H1 (cell line): ENCODE results near the gene MGAT5B. TPM values are rescaled to one million over a fixed set of nuclear protein-coding genes. Genes with fewer than 3 reads are reported as not detected.

Source experiments
- CTCF ChIP-seq, 3 experiments: IDR thresholded peaks; 1 replicate in 2 of 3; 2 replicates in 1 of 3; pipeline versions ENCODE4 v1.5.1 to v1.6.1; 2011; ENCODE audit warnings: low read length in 3 of 3, mild to moderate bottlenecking in 3 of 3, inconsistent platforms in 2 of 3, low read depth in 1 of 3, moderate library complexity in 1 of 3; ENCODE audit not compliant: insufficient read depth in 1 of 3; ENCODE audit errors: control extremely low read depth in 1 of 3
- E2F6 ChIP-seq: IDR thresholded peaks from 2 replicates; pipeline ENCODE4 v1.6.1; 2012; ENCODE audit warnings: inconsistent platforms
- FOSL1 ChIP-seq: IDR thresholded peaks from 2 replicates; pipeline ENCODE4 v1.6.1; 2011; ENCODE audit warnings: mild to moderate bottlenecking, low read depth, low read length, moderate library complexity; ENCODE audit not compliant: insufficient read depth
- GABPA ChIP-seq: IDR thresholded peaks from 2 replicates; pipeline ENCODE4 v1.6.1; 2011; ENCODE audit warnings: mild to moderate bottlenecking, low read length, moderate library complexity, borderline replicate concordance; ENCODE audit not compliant: insufficient read depth
- GTF2F1 ChIP-seq: IDR thresholded peaks from 2 replicates; pipeline ENCODE4 v1.6.1; 2012; ENCODE audit warnings: low read depth, low read length, improper control_type of control experiment, borderline replicate concordance
- HDAC6 ChIP-seq: IDR thresholded peaks from one replicate; pipeline ENCODE4 v1.7.1; 2012; ENCODE audit warnings: low read depth, mild to moderate bottlenecking, inconsistent platforms, low read length, moderate library complexity
- JUN ChIP-seq: IDR thresholded peaks from 2 replicates; pipeline ENCODE4 v1.6.1; 2011; ENCODE audit warnings: low read depth, mild to moderate bottlenecking, improper control_type of control experiment, low read length
- KDM1A ChIP-seq: fragments of 200-600, 300-600 bp; sonication (generic); IDR thresholded peaks from 2 replicates; pipeline ENCODE4 v1.7.1; 2016; ENCODE audit warnings: mild to moderate bottlenecking, low read length, borderline replicate concordance
- NANOG ChIP-seq: IDR thresholded peaks from 2 replicates; pipeline ENCODE4 v1.6.1; 2011; ENCODE audit warnings: low read length, low read depth, mild to moderate bottlenecking, inconsistent platforms; ENCODE audit not compliant: insufficient read depth, poor library complexity, severe bottlenecking
- NRF1 ChIP-seq: IDR thresholded peaks from 2 replicates; pipeline ENCODE4 v1.6.1; 2011; ENCODE audit warnings: mild to moderate bottlenecking, low read depth, low read length, improper control_type of control experiment
- POLR2AphosphoS5 ChIP-seq: IDR thresholded peaks from 2 replicates; pipeline ENCODE4 v1.6.1; 2011; ENCODE audit warnings: low read depth, low read length
- RBBP5 ChIP-seq: IDR thresholded peaks from 2 replicates; pipeline ENCODE4 v1.7.1; 2012; ENCODE audit warnings: low read depth, mild to moderate bottlenecking, inconsistent platforms, low read length, moderate library complexity, borderline replicate concordance
- RNF2 ChIP-seq: fragments of 200-900, 300-1000 bp; sonication (generic); IDR thresholded peaks from 2 replicates; pipeline ENCODE4 v1.7.1; 2016; ENCODE audit warnings: borderline replicate concordance, low read depth, mild to moderate bottlenecking, antibody characterized with exemption, low read length; ENCODE audit not compliant: poor library complexity, severe bottlenecking; ENCODE audit errors: missing control alignments
- SAP30 ChIP-seq: fragments of 300-600 bp; sonication (generic); IDR thresholded peaks from 2 replicates; pipeline ENCODE4 v1.7.1; 2012; ENCODE audit warnings: low read length, moderate library complexity, mild to moderate bottlenecking, inconsistent platforms; ENCODE audit not compliant: insufficient read depth, insufficient replicate concordance
- SIN3A ChIP-seq, 2 experiments: IDR thresholded peaks in 1 of 2; conservative IDR thresholded peaks in 1 of 2; 2 replicates each; pipeline ENCODE4 v1.6.1; 2011 to 2012; ENCODE audit warnings: low read length in 2 of 2, improper control_type of control experiment in 1 of 2, low read depth in 1 of 2, mild to moderate bottlenecking in 1 of 2
- SP1 ChIP-seq: IDR thresholded peaks from 2 replicates; pipeline ENCODE4 v1.6.1; 2011; ENCODE audit warnings: low read depth, low read length
- TCF12 ChIP-seq: IDR thresholded peaks from 2 replicates; pipeline ENCODE4 v1.6.1; 2011; ENCODE audit warnings: low read depth, mild to moderate bottlenecking, low read length
- TEAD4 ChIP-seq: IDR thresholded peaks from 2 replicates; pipeline ENCODE4 v1.6.1; 2012; ENCODE audit warnings: low read depth, low read length, inconsistent platforms, mixed read lengths
- YY1 ChIP-seq: IDR thresholded peaks from 2 replicates; pipeline ENCODE4 v1.6.1; 2011; ENCODE audit warnings: low read depth, mild to moderate bottlenecking, low read length
- polyA plus RNA-seq, 7 experiments: library from polyadenylated mRNA; depleted of rRNA in 3 of 7; stranded (reverse) in 5 of 7; unstranded in 2 of 7; fragments of >200 nt in 5 of 7; fragments of 200-250 nt in 2 of 7; gene quantifications; 1 replicate in 5 of 7; 2 replicates in 1 of 7; 4 replicates in 1 of 7; pipeline versions ENCODE4 v1.2.1 to v1.2.3, GENCODE V29; 2011 to 2013; ENCODE audit warnings: missing spikeins in 2 of 7, mixed read lengths in 2 of 7
- total RNA-seq: library from RNA; stranded (reverse); fragmentation: NEBNext Ultra II Directional; extraction: Animal tissue kit (Norgen Biotek cat#: 25700); gene quantifications from 2 replicates; pipeline ENCODE4 v1.2.1, GENCODE V29; 2021

Gene MGAT5B
- total and polyA plus RNA-seq, 2 of the 8 experiments (the other 6 are each of a cell fraction or from before 2014, with no cell fraction given) = 7.9 to 8.2 TPM

DNA sequence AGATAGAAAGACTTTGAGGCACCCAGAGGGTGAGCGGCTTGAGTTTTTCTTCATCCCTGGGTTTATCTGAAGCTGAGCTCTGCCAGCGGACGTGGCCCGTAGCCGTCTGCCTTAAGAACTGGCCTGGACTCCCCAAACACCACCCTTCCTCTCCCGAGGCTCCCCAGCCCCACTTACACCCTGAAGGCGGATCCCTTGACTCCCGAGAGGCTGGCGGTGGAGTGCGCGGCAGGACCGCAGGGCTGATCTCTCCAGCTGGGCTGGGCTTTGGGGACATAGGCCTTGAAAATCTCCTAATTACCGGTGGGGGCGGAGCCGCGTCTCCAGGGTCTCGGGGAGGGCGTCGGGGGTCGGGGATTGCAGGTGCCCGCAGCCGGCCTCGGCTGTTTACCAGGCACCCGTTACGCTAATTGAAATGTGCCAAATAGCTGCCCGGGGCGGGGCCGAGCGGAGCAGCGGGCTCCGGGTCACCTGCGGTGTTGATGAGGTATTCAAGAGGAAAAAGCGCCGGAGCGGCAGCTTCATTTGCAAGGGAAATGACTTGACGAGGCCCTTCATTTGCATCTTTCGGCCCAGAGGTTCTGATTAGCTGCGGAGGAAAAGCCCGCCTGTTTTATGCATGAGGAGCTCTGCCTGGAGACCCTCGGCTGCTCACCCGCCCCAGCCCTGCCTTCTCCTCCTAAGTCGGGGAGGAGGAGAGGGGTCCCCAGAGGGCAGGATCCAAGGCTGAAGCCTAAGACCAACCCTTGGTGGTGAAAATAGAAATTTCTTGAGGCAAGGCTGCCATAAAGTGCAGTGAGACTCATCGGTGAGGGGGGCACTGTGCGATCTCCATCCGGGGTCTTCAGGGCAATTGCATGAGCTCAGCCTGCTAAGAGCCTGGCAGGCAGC lies 100.7 kb downstream of the MGAT5B start (continued):
- no peak for TF ChIP-seq GABPA
- no peak for TF ChIP-seq NRF1
- TF ChIP-seq NANOG = no peak
- TF ChIP-seq HDAC6 = no peak
- TF ChIP-seq SAP30 = no peak
- TF ChIP-seq KDM1A = no peak
- TF ChIP-seq TEAD4 = no peak
- TF ChIP-seq POLR2AphosphoS5 = peak; percentile 46; the same call in 1 of the 2 replicates
- TF ChIP-seq CTCF (IDR thresholded peaks at IDR 0.05; ENCODE audit: control extremely low read depth in 1 of 3, insufficient read depth in 1 of 3, low read depth in 1 of 3, low read length in 3 of 3) = no peak
- TF ChIP-seq RNF2 = no peak
- peak; percentile 84 for TF ChIP-seq E2F6
- peak; percentile 76; the same call in 1 of the 2 replicates for TF ChIP-seq RBBP5
- peak; percentile 10 to 42; a peak in 1 of 4 replicates for TF ChIP-seq SIN3A (conservative IDR thresholded peaks at IDR 0.05 in 1 of 2, IDR thresholded peaks at IDR 0.05 in 1 of 2; ENCODE audit: low read depth in 1 of 2, low read length in 2 of 2)
- no peak for TF ChIP-seq FOSL1
- TF ChIP-seq TCF12 = peak; percentile 81; the same call in 1 of the 2 replicates
- 0 out of 2 replicates have a peak, but pooled peaks have one; percentile 10 for TF ChIP-seq GTF2F1
- TF ChIP-seq SP1 = no peak
- no peak for TF ChIP-seq JUN
- peak; percentile 31; the same call in 1 of the 2 replicates for TF ChIP-seq YY1
